HL-60 (cell line): Measurements from ENCODE around the gene TOGARAM2.

Experiments
- DNase-seq, 2 experiments: peaks; one replicate each; pipeline ENCODE4 v3.0.0-alpha.2; 2010 to 2020; ENCODE audit warnings: low read depth in 1 of 2, low spot score in 1 of 2
- H3K27ac ChIP-seq: fragments of 250-450 bp; sonication (Bioruptor Pico); replicated peaks from 2 replicates; pipeline ENCODE4 v1.5.1; 2020; ENCODE audit warnings: mild to moderate bottlenecking, moderate library complexity
- H3K27me3 ChIP-seq: fragments of 250-450 bp; sonication (Bioruptor Pico); 2 replicates; pipeline ENCODE4 v1.5.1; 2021; ENCODE audit warnings: mild to moderate bottlenecking, moderate library complexity; ENCODE audit not compliant: insufficient read depth, poor library complexity, severe bottlenecking
- H3K4me3 ChIP-seq: replicated peaks from 2 replicates; pipeline ENCODE4 v1.5.1; 2011; ENCODE audit warnings: mild to moderate bottlenecking, control low read depth, low read length; ENCODE audit not compliant: insufficient read depth
- CTCF ChIP-seq: IDR thresholded peaks from one replicate; pipeline ENCODE4 v1.5.1; 2011; ENCODE audit warnings: low read length, control low read depth, inconsistent platforms; ENCODE audit not compliant: insufficient read depth
- GABPA ChIP-seq: IDR thresholded peaks from 2 replicates; pipeline ENCODE4 v1.6.1; 2012; ENCODE audit warnings: low read depth
- POLR2AphosphoS5 ChIP-seq: IDR thresholded peaks from 2 replicates; pipeline ENCODE4 v1.6.1; 2012; ENCODE audit warnings: low read depth
- REST ChIP-seq: IDR thresholded peaks from 2 replicates; pipeline ENCODE4 v1.6.1; 2012; ENCODE audit warnings: low read depth; ENCODE audit not compliant: insufficient replicate concordance
- SPI1 ChIP-seq: IDR thresholded peaks from 2 replicates; pipeline ENCODE4 v1.6.1; 2012; ENCODE audit warnings: low read depth, mild to moderate bottlenecking, borderline replicate concordance

The TOGARAM2 gene

GRCh38 chr2:29016504-29016903 is 35.4 kb downstream of the TOGARAM2 start:
- Histone ChIP-seq H3K27me3 (no peaks in the 10 kb centered on the region), H3K27ac (no peak overlapping the region), H3K4me3 (no peak overlapping the region)
- DNase-seq: no peak
- TF ChIP-seq POLR2AphosphoS5 (no peak), CTCF (no peak)

- H3K4me3 ChIP-seq: no peak overlapping the region
- no peaks in the 10 kb centered on the region for H3K27me3 ChIP-seq
- H3K27ac ChIP-seq: no peak overlapping the region
- no peak for DNase-seq
- TF ChIP-seq CTCF (no peak), POLR2AphosphoS5 (no peak), SPI1 (no peak), REST (no peak), GABPA (no peak)
These were observed 36.8 kb downstream of the TOGARAM2 start for GRCh38 chr2:29017716-29018435.

- no peak for TF ChIP-seq CTCF
- TF ChIP-seq SPI1: no peak
- TF ChIP-seq GABPA: no peak
- no peak for TF ChIP-seq POLR2AphosphoS5
- no peak for TF ChIP-seq REST
- no peak overlapping the region for H3K27ac ChIP-seq
- no peak for DNase-seq
- no peak overlapping the region for H3K4me3 ChIP-seq
- H3K27me3 ChIP-seq: no peaks in the 10 kb centered on the region
These were observed 40.8 kb downstream of the TOGARAM2 start for GRCh38 chr2:29021886-29022285.

GRCh38 chr2:29022679-29023078 is 41.6 kb downstream of the TOGARAM2 start:
- no peaks in the 10 kb centered on the region for H3K27me3 ChIP-seq
- no peak for DNase-seq
- no peak for TF ChIP-seq GABPA
- no peak for TF ChIP-seq SPI1
- no peak for TF ChIP-seq REST
- TF ChIP-seq POLR2AphosphoS5: no peak
- TF ChIP-seq CTCF: no peak
- H3K4me3 ChIP-seq: no peak overlapping the region
- H3K27ac ChIP-seq: no peak overlapping the region
